Measurements from ENCODE around the gene KCNQ1. TPM values are rescaled to one million over a fixed set of nuclear protein-coding genes. Genes with fewer than 3 reads are reported as not detected.

The KCNQ1 gene
- total RNA-seq, 4 donors from 2014 or later, result 5.6 to 46.8 (median 24.6) TPM

- no peaks in the 10 kb centered on the region for H3K9me3 ChIP-seq
- in situ Hi-C loops (cut with MboI; ENCODE audit: low pct_ligation_motif_present in 1 of 4, low pct_unique_long_range_greater_than_20kb in 1 of 4, low sequenced_read_pairs in 3 of 4), result no loop called here
- no peaks in the 10 kb centered on the region for H3K27me3 ChIP-seq
- no peak overlapping the region for H3K27ac ChIP-seq
- 89 to 100% methylated on average over 2 to 14 of the region's 14 CpGs for WGBS, 2 donors (ENCODE audit: low coverage in 1 of 2)
- H3K4me1 ChIP-seq, result no peaks in the 10 kb centered on the region
- H3K36me3 ChIP-seq, result no peaks in the 10 kb centered on the region
- no peak overlapping the region for H3K4me3 ChIP-seq
- no peak for TF ChIP-seq POLR2A (IDR thresholded peaks at IDR 0.05)
- no peak for DNase-seq
- intact Hi-C loops (cut with DNase I; ENCODE audit: low total_unique reads), result no loop called here
Observed at GRCh38 chr11:2843551-2843950, 398.7 kb downstream of the KCNQ1 start.

- TF ChIP-seq CTCF (IDR thresholded peaks at IDR 0.05) (no peak), EP300 (IDR thresholded peaks at IDR 0.05; ENCODE audit: low read depth) (no peak), POLR2A (IDR thresholded peaks at IDR 0.05) (no peak), POLR2AphosphoS5 (IDR thresholded peaks at IDR 0.05) (no peak)
- Histone ChIP-seq H3K9me3 (no peaks in the 10 kb centered on the region), H3K27ac (no peak overlapping the region), H3K36me3 (no peaks in the 10 kb centered on the region), H3K4me1 (no peaks in the 10 kb centered on the region), H3K4me3 (no peak overlapping the region), H3K27me3 (no peaks in the 10 kb centered on the region)
- intact Hi-C loops (cut with DNase I; ENCODE audit: low total_unique reads), result no loop called here
- 88% methylated on average over 14 of the region's 19 CpGs; no CpG with 5 or more reads in 1 of the 2 donors for WGBS, 2 donors (ENCODE audit: low coverage in 1 of 2)
- DNase-seq, result no peak
- in situ Hi-C loops (cut with MboI; ENCODE audit: low pct_ligation_motif_present in 1 of 4, low pct_unique_long_range_greater_than_20kb in 1 of 4, low sequenced_read_pairs in 3 of 4), result no loop called here
Observed at GRCh38 chr11:2844116-2844842, 399.5 kb downstream of the KCNQ1 start.

GRCh38 chr11:2844996-2845395 lies 400.2 kb downstream of the KCNQ1 start:
- Histone ChIP-seq H3K4me1 (no peaks in the 10 kb centered on the region), H3K27ac (no peak overlapping the region), H3K27me3 (no peaks in the 10 kb centered on the region), H3K9me3 (no peaks in the 10 kb centered on the region), H3K4me3 (no peak overlapping the region), H3K36me3 (no peaks in the 10 kb centered on the region)
- WGBS, 2 donors (ENCODE audit: low coverage in 1 of 2), result 79% methylated on average over 12 of the region's 12 CpGs; no CpG with 5 or more reads in 1 of the 2 donors
- intact Hi-C loops (cut with DNase I; ENCODE audit: low total_unique reads) (no loop called here), in situ Hi-C loops (cut with MboI; ENCODE audit: low pct_ligation_motif_present in 1 of 4, low pct_unique_long_range_greater_than_20kb in 1 of 4, low sequenced_read_pairs in 3 of 4) (no loop called here)
- DNase-seq, result no peak
- TF ChIP-seq POLR2AphosphoS5 (IDR thresholded peaks at IDR 0.05) (no peak), POLR2A (IDR thresholded peaks at IDR 0.05) (no peak), CTCF (IDR thresholded peaks at IDR 0.05) (no peak), EP300 (IDR thresholded peaks at IDR 0.05; ENCODE audit: low read depth) (no peak)

- no peaks in the 10 kb centered on the region for H3K27me3 ChIP-seq
- intact Hi-C loops (cut with DNase I; ENCODE audit: low total_unique reads) (no loop called here), in situ Hi-C loops (cut with MboI; ENCODE audit: low pct_ligation_motif_present in 1 of 4, low pct_unique_long_range_greater_than_20kb in 1 of 4, low sequenced_read_pairs in 3 of 4) (no loop called here)
- no peaks in the 10 kb centered on the region for H3K9me3 ChIP-seq
- no peaks in the 10 kb centered on the region for H3K4me1 ChIP-seq
- TF ChIP-seq EP300 (IDR thresholded peaks at IDR 0.05; ENCODE audit: low read depth) (no peak), CTCF (IDR thresholded peaks at IDR 0.05) (no peak), POLR2A (IDR thresholded peaks at IDR 0.05) (no peak), POLR2AphosphoS5 (IDR thresholded peaks at IDR 0.05) (no peak)
- DNase-seq, result no peak
- WGBS, 2 donors (ENCODE audit: low coverage in 1 of 2), result 79% methylated on average over 10 of the region's 17 CpGs; no CpG with 5 or more reads in 1 of the 2 donors
- no peak overlapping the region for H3K27ac ChIP-seq
- H3K36me3 ChIP-seq, result no peaks in the 10 kb centered on the region
- H3K4me3 ChIP-seq, result no peak overlapping the region
Observed at GRCh38 chr11:2846056-2846455, 401.2 kb downstream of the KCNQ1 start.
